Measurements from ENCODE around the gene DDR2.

The DDR2 gene

GRCh38 chr1:162823771-162824525 is 191.7 kb downstream of the DDR2 start:
- TF ChIP-seq TAF1 (IDR thresholded peaks at IDR 0.05; ENCODE audit: low read depth, low read length) (no peak), POU2F2 (IDR thresholded peaks at IDR 0.05; ENCODE audit: low read depth, low read length) (no peak), POLR2A (IDR thresholded peaks at IDR 0.05; ENCODE audit: low read depth, low read length) (no peak), SPI1 (IDR thresholded peaks at IDR 0.05; ENCODE audit: low read depth, low read length) (no peak), PAX5 (IDR thresholded peaks at IDR 0.05; ENCODE audit: insufficient read depth, low read length, severe bottlenecking) (no peak), POLR2AphosphoS5 (IDR thresholded peaks at IDR 0.05; ENCODE audit: low read depth, low read length) (no peak)
- FAIRE-seq (peak; percentile 16), DNase-seq (ENCODE audit: insufficient read length, low spot score) (no peak)

DNA sequence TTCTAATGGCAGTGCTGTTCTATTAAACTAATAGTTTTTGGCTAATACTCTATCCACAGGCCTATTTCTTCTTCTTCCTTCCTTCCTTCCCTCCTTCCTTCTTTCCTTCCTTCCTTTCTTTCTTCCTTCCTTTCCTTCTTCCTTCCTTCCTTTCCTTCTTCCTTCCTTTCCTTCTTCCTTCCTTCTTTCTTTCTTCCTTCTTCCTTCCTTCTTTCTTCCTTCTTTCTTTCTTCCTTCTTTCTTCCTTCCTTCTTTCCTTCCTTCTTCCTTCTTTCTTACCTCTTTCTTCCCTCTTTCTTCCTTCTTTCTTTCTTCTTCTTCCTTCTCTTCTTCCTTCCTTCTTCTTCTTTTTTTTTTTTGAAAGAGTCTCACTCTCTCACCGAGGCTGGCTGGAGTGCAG is 197.0 kb downstream of the DDR2 start:
- TF ChIP-seq POLR2A (IDR thresholded peaks at IDR 0.05; ENCODE audit: low read depth, low read length) (no peak), POLR2AphosphoS5 (IDR thresholded peaks at IDR 0.05; ENCODE audit: low read depth, low read length) (no peak), TAF1 (IDR thresholded peaks at IDR 0.05; ENCODE audit: low read depth, low read length) (no peak), SPI1 (IDR thresholded peaks at IDR 0.05; ENCODE audit: low read depth, low read length) (no peak), POU2F2 (IDR thresholded peaks at IDR 0.05; ENCODE audit: low read depth, low read length) (no peak), PAX5 (IDR thresholded peaks at IDR 0.05; ENCODE audit: insufficient read depth, low read length, severe bottlenecking) (no peak)
- DNase-seq (ENCODE audit: insufficient read length, low spot score), result no peak
- no peak for FAIRE-seq

- FAIRE-seq (no peak), DNase-seq (ENCODE audit: insufficient read length, low spot score) (no peak)
- TF ChIP-seq TAF1 (IDR thresholded peaks at IDR 0.05; ENCODE audit: low read depth, low read length) (no peak), SPI1 (IDR thresholded peaks at IDR 0.05; ENCODE audit: low read depth, low read length) (no peak), POLR2AphosphoS5 (IDR thresholded peaks at IDR 0.05; ENCODE audit: low read depth, low read length) (no peak), PAX5 (IDR thresholded peaks at IDR 0.05; ENCODE audit: insufficient read depth, low read length, severe bottlenecking) (no peak), POU2F2 (IDR thresholded peaks at IDR 0.05; ENCODE audit: low read depth, low read length) (no peak)
These were observed 200.2 kb downstream of the DDR2 start for GRCh38 chr1:162832470-162832869.

- DNase-seq (ENCODE audit: insufficient read length, low spot score), result peak; percentile 26
- no peak for FAIRE-seq
- TF ChIP-seq POU2F2 (IDR thresholded peaks at IDR 0.05; ENCODE audit: low read depth, low read length) (no peak), TAF1 (IDR thresholded peaks at IDR 0.05; ENCODE audit: low read depth, low read length) (no peak), POLR2A (IDR thresholded peaks at IDR 0.05; ENCODE audit: low read depth, low read length) (no peak), POLR2AphosphoS5 (IDR thresholded peaks at IDR 0.05; ENCODE audit: low read depth, low read length) (no peak), SPI1 (IDR thresholded peaks at IDR 0.05; ENCODE audit: low read depth, low read length) (no peak), PAX5 (IDR thresholded peaks at IDR 0.05; ENCODE audit: insufficient read depth, low read length, severe bottlenecking) (no peak)
These were observed 203.1 kb downstream of the DDR2 start for GRCh38 chr1:162835157-162835899.

All from GM12891 (cell line).